Stimulated activated CD4-positive, alpha-beta T cell treated with anti-CD3 and anti-CD28 coated beads, Interleukin-4, amount 100 ng/mL, for 24 hours (primary cell): ENCODE measurements around the gene TRPM2.

Experiments used
- DNase-seq: peaks from one replicate; pipeline ENCODE4 v3.0.0-alpha.2; 2020

Gene TRPM2

GRCh38 chr21:44450999-44451398 is 97.6 kb downstream of the TRPM2 start:
- no peak for DNase-seq

- DNase-seq = no peak
Measured at GRCh38 chr21:44453120-44453519, 99.7 kb downstream of the TRPM2 start.

GRCh38 chr21:44454058-44454457 is 100.6 kb downstream of the TRPM2 start:
- DNase-seq = no peak

- DNase-seq = peak; percentile 83
Measured at GRCh38 chr21:44454747-44455523, 101.5 kb downstream of the TRPM2 start, which contains the start of gene LRRC3. TSS of gene LRRC3 (plus strand) at chr21:44455510. CDS start at chr21:44456645, 1,135 bp downstream.

- DNase-seq = peak; percentile 30
Measured at GRCh38 chr21:44455524-44456213, 102.2 kb downstream of the TRPM2 start.

- DNase-seq = no peak
Measured at GRCh38 chr21:44456214-44456914, 102.9 kb downstream of the TRPM2 start.

GRCh38 chr21:44456915-44457736 is 103.7 kb downstream of the TRPM2 start:
- DNase-seq = no peak

- DNase-seq = no peak
Measured at GRCh38 chr21:44458971-44459711, 105.7 kb downstream of the TRPM2 start.

- DNase-seq = no peak
Measured at GRCh38 chr21:44459712-44460440, 106.5 kb downstream of the TRPM2 start.

- DNase-seq = no peak
Measured at GRCh38 chr21:44460441-44460755, 107.0 kb downstream of the TRPM2 start.

GRCh38 chr21:44461005-44461404 is 107.6 kb downstream of the TRPM2 start:
- DNase-seq = no peak

GRCh38 chr21:44461464-44462001 is 108.1 kb downstream of the TRPM2 start:
- no peak for DNase-seq

GRCh38 chr21:44462086-44462833 is 108.8 kb downstream of the TRPM2 start:
- DNase-seq = no peak

GRCh38 chr21:44462834-44463200 is 109.4 kb downstream of the TRPM2 start:
- DNase-seq = no peak

GRCh38 chr21:44463724-44464123 is 110.3 kb downstream of the TRPM2 start:
- DNase-seq = no peak

GRCh38 chr21:44464351-44464750 is 110.9 kb downstream of the TRPM2 start:
- no peak for DNase-seq

- DNase-seq = no peak
Measured at GRCh38 chr21:44466351-44466954, 113.0 kb downstream of the TRPM2 start.

GRCh38 chr21:44466996-44467858 is 113.8 kb downstream of the TRPM2 start:
- DNase-seq = no peak

GRCh38 chr21:44467859-44468195 is 114.4 kb downstream of the TRPM2 start:
- DNase-seq = no peak
